SH-SY5Y (cell line): ENCODE results near the gene RNF183.

ENCODE experiments used
- GATA2 ChIP-seq: IDR thresholded peaks from 2 replicates; pipeline ENCODE4 v1.6.1; 2011; ENCODE audit warnings: mild to moderate bottlenecking, low read depth, low read length
- GATA3 ChIP-seq: IDR thresholded peaks from 2 replicates; pipeline ENCODE4 v1.6.1; 2011; ENCODE audit warnings: low read depth, mild to moderate bottlenecking, low read length, moderate library complexity

DNA sequence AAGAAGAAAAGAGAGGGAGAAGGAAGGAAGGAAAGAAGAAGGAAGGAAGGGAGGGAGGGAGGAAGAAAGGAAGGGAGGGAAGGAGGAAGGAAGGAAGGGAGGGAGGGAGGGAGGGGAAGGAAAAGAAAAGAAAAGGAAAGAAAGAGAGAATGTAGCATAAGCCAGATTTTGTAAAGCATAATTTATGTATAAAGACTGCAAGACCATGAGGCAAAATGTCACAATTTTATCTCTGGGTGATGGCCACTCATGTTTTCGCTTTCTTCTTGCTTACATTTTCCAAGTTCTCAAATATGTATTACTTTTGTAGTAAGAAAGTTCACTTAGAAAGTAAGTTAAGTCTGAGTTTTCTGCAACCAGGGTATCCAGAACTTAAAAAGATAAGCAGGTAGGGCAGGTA, 3.4 kb upstream of the RNF183 start:
- TF ChIP-seq GATA2: no peak
- TF ChIP-seq GATA3: no peak
